HG03457 (cell line): ENCODE measurements around the gene PDGFB.

Experiments used
- ATAC-seq: cut with Tn5 transposase; IDR thresholded peaks from one replicate; pipeline ENCODE4 v1.9.1; 2021; ENCODE audit warnings: moderate number of reproducible peaks; ENCODE audit not compliant: unreplicated experiment

PDGFB gene

GRCh38 chr22:39176714-39177455 lies 67.9 kb downstream of the PDGFB start:
- ATAC-seq, result no peak

DNA sequence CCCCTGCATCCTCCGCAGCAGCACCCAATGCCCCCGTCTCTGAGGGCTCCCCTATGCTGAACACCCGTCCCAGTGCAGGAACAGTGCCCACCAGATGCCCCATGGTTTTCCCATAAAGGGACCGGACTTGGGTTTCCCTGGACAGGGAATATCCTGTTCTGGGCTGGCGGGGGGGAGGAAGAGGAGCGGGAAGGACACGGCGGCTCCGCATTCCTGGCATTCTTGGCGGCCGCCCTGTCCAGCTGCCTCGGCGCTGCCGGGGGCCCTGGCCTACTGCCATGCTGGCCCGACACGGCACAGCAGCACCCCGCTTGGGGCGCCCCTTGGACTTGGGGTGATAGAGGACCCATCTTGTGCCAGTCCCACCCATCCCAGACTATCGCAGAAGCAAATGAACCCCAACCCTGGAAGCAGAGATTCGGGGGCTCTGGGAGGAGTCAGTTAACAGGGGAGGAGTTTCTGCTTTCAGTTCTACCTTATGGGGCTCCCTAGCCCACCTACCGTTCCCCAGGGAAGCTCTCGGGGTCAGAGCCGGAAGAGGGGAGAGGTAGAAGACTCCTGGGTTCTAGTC lies 68.6 kb downstream of the PDGFB start:
- no peak for ATAC-seq

- no peak for ATAC-seq
Observed at GRCh38 chr22:39175353-39176142, 69.2 kb downstream of the PDGFB start.

GRCh38 chr22:39174498-39175352 lies 70.1 kb downstream of the PDGFB start:
- ATAC-seq, result no peak

GRCh38 chr22:39173787-39174497 lies 70.8 kb downstream of the PDGFB start:
- no peak for ATAC-seq
